Measurements from ENCODE around the gene PTPRD. TPM values are rescaled to one million over a fixed set of nuclear protein-coding genes. Genes with fewer than 3 reads are reported as not detected.

PTPRD gene
- total RNA-seq, 3 donors from 2014 or later = 0.26 to 0.49 (median 0.28) TPM

DNA sequence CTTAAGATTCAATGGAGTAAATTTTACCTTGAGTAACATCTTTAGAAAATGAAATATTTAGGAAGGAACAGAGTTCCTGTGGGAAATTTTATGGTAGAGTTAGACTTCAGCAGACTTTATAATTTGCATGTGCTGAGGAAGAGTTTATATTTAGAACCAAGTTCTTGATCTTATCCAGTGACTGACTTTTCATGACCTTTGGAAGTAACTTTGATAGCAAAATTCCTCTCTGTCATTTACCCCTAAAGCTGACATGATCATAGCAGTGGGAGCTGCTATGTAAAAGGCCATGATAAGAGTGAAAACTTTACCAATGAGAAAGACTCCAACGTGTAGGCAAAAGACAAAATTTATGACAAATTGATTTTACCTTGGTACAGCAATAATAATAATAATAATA lies 1741.4 kb downstream of the PTPRD start:
- no peak overlapping the region for H3K4me3 Mint-ChIP-seq

DNA sequence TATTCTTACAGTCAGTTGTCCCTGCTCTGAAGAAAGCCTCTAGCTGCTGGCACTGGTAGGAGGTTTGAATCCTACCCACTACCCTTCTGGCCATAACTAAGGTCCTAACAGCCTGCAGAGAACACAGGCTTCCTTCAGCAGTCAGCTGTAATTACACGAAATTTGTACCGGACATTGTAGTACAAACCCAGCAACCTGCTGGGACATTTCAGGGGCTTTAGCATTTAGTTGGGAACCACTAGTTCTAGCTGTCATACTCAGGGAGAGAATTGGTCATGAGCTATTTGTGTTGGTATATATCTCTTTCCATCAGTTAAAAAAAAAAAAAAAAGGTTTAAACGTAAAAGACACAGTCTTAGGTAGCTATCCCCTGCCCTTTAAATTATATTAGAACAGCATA lies 1743.0 kb downstream of the PTPRD start:
- no peaks in the 10 kb centered on the region for H3K4me1 Mint-ChIP-seq (ENCODE audit: low read depth)
- H3K27me3 Mint-ChIP-seq (ENCODE audit: low read depth) = no peaks in the 10 kb centered on the region
- no peak overlapping the region for H3K4me3 Mint-ChIP-seq
- no peaks in the 10 kb centered on the region for H3K9me3 Mint-ChIP-seq
- DNase-seq = no peak
- ATAC-seq = no peak
- H3K36me3 Mint-ChIP-seq (ENCODE audit: insufficient read depth) = no peaks in the 10 kb centered on the region

More for the DNA sequence above, 1741.4 kb downstream of the PTPRD start:
- Mint-ChIP-seq H3K27me3 (ENCODE audit: low read depth) (no peaks in the 10 kb centered on the region), H3K4me1 (ENCODE audit: low read depth) (no peaks in the 10 kb centered on the region), H3K9me3 (no peaks in the 10 kb centered on the region), H3K36me3 (ENCODE audit: insufficient read depth) (no peaks in the 10 kb centered on the region)
- ATAC-seq (no peak), DNase-seq (no peak)

DNA sequence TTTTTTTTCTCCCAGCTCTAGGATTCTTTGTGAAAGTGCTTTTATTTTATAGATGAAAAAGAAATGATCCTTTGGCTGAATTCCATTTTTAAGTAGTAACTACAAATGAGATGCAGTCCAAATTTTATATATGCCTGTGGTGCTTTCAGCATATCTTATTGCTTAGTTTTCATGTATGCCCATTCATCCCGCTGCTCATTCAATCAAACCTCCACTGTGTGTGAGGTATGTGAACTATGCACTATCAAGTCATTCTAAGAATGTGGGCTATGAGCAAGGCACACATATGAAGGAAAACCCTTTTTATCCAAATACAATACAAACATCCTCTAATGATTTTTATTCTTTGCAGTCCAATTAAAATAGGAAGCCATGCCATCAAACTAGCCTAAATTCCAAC lies 1744.2 kb downstream of the PTPRD start:
- no peaks in the 10 kb centered on the region for H3K36me3 Mint-ChIP-seq (ENCODE audit: insufficient read depth)
- ATAC-seq = no peak
- no peak overlapping the region for H3K4me3 Mint-ChIP-seq
- DNase-seq = no peak
- no peaks in the 10 kb centered on the region for H3K9me3 Mint-ChIP-seq
- H3K27me3 Mint-ChIP-seq (ENCODE audit: low read depth) = no peaks in the 10 kb centered on the region
- H3K4me1 Mint-ChIP-seq (ENCODE audit: low read depth) = no peaks in the 10 kb centered on the region

DNA sequence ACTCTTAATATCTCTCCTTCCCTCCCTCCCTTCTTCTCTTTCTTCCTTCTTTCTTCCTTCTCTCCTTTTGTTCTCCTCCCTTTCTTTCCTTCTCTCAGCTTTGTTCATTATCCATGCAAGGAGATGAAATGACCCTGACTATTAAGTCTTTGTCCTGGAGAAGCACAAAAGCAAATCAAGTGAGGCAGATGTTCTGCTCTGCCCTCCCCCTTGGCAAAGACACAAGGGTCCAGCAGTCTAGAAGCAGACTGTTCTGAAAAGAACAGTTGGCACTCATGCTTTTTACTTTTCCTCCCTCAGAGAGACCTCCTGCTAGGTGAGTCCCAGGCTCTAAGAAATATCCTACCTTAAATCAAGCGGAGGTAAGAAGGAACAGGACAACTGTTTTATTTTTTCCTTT lies 1745.7 kb downstream of the PTPRD start:
- Mint-ChIP-seq H3K4me1 (ENCODE audit: low read depth) (no peaks in the 10 kb centered on the region), H3K36me3 (ENCODE audit: insufficient read depth) (no peaks in the 10 kb centered on the region), H3K9me3 (no peaks in the 10 kb centered on the region), H3K27me3 (ENCODE audit: low read depth) (no peaks in the 10 kb centered on the region), H3K4me3 (no peak overlapping the region)
- DNase-seq (no peak), ATAC-seq (no peak)

DNA sequence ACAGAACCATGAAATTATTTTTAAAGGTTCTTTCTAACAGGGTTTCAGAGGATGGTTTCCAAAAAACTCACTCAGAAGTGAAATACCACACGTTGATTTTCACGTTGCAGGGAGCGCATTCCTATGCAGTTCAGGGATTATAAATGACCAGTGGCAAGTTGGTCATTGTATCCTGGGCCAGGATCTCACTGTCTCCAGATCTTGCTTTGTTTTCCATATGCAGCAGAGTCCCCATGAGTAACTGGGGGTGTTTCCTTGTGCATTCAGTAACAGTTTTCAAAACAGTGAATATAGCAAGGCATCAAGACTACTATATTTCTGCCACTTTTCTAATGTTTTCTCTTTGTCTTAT lies 1748.3 kb downstream of the PTPRD start:
- H3K4me3 Mint-ChIP-seq = no peak overlapping the region
- H3K9me3 Mint-ChIP-seq = no peaks in the 10 kb centered on the region
- peaks cover 4% of the 10 kb centered on the region for H3K27me3 Mint-ChIP-seq (ENCODE audit: low read depth)
- DNase-seq (no peak), ATAC-seq (no peak)
- H3K4me1 Mint-ChIP-seq (ENCODE audit: low read depth) = no peaks in the 10 kb centered on the region
- no peaks in the 10 kb centered on the region for H3K36me3 Mint-ChIP-seq (ENCODE audit: insufficient read depth)

DNA sequence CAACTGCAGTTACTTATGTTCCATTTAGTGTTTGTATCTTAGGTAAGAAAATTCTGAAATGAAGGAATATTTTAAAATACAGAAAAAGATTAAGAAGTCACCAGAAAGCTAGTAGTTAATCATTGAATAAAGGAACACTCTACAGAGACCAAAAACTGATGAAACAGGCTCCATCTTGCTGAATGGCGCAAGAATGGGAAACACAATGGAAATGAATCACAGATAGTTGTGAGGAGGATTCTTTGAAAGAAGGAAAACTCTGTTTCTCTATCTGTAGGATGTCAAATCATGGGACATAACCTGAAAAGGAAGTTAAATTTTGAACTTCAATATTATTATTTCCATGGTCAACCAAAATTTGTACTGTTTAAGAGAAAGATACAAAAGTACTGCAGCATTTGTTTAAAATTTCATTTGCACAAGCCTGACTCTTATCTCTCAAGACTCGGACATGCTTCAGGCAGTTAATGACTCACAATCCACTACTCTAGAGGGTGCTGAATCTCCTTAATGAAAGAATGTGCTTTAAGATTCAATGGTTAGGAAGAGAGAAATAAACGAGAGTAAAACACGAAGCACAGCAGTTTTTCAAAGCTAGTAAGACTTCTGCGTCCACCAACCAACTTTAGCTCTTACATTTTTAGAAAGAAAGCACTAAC lies 1748.8 kb downstream of the PTPRD start:
- ATAC-seq (no peak), DNase-seq (no peak)
- peaks cover 8% of the 10 kb centered on the region for H3K27me3 Mint-ChIP-seq (ENCODE audit: low read depth)
- no peaks in the 10 kb centered on the region for H3K9me3 Mint-ChIP-seq
- H3K36me3 Mint-ChIP-seq (ENCODE audit: insufficient read depth) = no peaks in the 10 kb centered on the region
- no peak overlapping the region for H3K4me3 Mint-ChIP-seq
- no peaks in the 10 kb centered on the region for H3K4me1 Mint-ChIP-seq (ENCODE audit: low read depth)

DNA sequence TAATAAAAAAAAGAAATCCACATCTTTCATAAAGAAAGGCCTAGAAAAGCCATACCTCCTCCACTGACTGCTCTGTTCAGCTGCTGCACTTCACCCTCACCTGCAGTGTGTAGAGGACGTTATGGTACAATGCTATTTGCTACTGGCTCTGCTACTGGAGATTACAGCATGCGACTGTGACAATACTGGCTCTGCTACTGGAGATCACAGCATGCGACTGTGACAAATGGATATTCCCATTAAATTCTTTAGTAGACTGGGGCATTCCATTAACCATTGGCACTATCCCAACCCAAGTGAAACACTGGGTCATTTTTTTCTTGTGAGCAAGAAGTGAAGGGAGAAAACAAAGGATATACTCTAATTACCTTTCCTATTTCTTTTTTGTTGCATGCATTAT lies 1749.7 kb downstream of the PTPRD start:
- no peak overlapping the region for H3K4me3 Mint-ChIP-seq
- H3K36me3 Mint-ChIP-seq (ENCODE audit: insufficient read depth) = no peaks in the 10 kb centered on the region
- ATAC-seq (no peak), DNase-seq (no peak)
- H3K27me3 Mint-ChIP-seq (ENCODE audit: low read depth) = peaks cover 16% of the 10 kb centered on the region
- no peaks in the 10 kb centered on the region for H3K9me3 Mint-ChIP-seq
- H3K4me1 Mint-ChIP-seq (ENCODE audit: low read depth) = no peaks in the 10 kb centered on the region

DNA sequence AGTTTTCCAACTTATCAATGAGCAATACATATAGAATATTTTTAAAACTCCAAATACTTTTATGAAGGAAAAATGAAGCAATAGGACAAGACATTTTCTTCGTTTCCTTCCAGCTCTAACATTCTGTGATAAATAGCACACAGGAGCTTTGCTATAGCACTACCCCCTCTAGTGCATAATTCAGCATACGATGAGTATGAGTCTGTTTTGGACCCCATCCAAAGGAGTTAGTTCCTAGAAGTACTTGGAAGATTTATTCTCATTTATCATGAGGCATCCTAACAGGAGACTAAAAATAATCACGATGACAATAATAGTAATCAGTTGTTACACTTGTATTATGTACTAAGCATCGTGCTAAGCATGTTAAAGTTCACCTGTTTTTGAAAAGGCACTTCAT lies 1751.9 kb downstream of the PTPRD start:
- Mint-ChIP-seq H3K36me3 (ENCODE audit: insufficient read depth) (no peaks in the 10 kb centered on the region), H3K4me3 (no peak overlapping the region), H3K4me1 (ENCODE audit: low read depth) (peaks cover 2% of the 10 kb centered on the region), H3K9me3 (no peaks in the 10 kb centered on the region), H3K27me3 (ENCODE audit: low read depth) (peaks cover 25% of the 10 kb centered on the region)
- ATAC-seq = no peak
- DNase-seq = no peak

DNA sequence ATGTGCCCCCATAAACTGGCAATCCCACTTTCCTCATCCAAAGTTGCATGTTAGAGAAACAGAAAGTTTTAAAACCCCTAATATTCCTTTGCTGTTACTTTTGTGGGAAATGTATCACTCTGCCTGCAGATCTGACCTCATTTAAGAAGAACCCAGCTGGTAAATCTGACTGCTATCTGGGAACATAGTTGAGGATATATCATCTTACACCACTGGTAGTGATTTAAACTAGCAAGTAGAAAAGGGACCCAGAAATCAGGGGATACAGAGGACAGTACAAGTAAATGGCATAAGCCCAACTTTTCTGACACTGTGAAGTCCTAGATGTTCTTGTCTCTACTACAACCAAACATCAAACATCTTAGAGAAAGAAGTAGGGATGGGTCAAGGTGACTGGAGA lies 1752.7 kb downstream of the PTPRD start:
- Mint-ChIP-seq H3K27me3 (ENCODE audit: low read depth) (peaks cover 29% of the 10 kb centered on the region), H3K4me3 (no peak overlapping the region), H3K4me1 (ENCODE audit: low read depth) (peaks cover 2% of the 10 kb centered on the region), H3K36me3 (ENCODE audit: insufficient read depth) (no peaks in the 10 kb centered on the region), H3K9me3 (no peaks in the 10 kb centered on the region)
- ATAC-seq (no peak), DNase-seq (no peak)

DNA sequence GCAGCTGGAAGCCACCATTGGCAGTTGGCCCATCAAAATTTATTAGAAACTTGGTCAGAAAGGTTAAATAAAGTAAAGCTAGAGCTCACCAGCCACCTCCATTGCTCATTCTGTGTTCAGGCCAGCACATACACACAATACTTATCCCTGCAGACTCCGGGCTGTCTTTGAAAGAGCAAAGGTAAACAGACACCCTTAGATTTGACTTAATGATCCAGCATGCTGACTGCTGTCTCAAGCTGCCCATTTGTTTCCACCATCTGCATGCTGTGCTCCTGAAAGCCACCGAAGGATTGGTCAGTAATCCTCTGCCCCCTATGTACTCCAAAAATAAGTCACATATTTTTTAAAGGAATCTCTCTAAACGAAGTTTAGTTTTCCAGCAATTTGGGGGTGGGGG lies 1753.4 kb downstream of the PTPRD start:
- no peak for DNase-seq
- Mint-ChIP-seq H3K27me3 (ENCODE audit: low read depth) (peaks cover 35% of the 10 kb centered on the region), H3K4me1 (ENCODE audit: low read depth) (peaks cover 2% of the 10 kb centered on the region), H3K9me3 (no peaks in the 10 kb centered on the region), H3K4me3 (no peak overlapping the region), H3K36me3 (ENCODE audit: insufficient read depth) (no peaks in the 10 kb centered on the region)
- no peak for ATAC-seq

DNA sequence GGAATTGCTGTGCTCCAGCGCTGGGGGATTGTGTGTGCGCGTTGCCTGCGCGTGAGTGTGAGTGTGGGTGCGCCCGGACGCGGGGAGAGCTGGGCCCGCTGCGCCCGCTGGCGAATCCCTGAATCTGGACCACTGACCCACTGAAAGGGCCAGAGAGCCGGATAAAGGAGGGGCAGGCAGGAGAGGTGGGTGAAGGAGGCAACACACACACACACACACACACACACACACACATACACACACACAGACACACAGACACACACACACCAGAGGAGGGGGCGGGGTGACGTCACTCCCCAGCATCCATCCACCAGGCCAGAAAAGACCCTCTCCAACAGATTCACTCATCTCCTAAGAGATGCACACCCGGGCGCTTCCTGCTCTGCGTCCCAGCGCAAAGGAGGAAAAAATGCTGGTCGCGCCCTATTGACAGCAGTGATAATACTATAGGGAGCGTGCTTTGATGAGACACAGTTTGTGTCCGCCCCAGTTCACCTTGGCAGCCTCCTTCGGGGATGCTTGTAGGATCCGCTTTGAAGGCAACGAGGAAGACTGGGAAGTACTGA lies 1754.1 kb downstream of the PTPRD start:
- Mint-ChIP-seq H3K27me3 (ENCODE audit: low read depth) (peaks cover 40% of the 10 kb centered on the region), H3K4me1 (ENCODE audit: low read depth) (peaks cover 2% of the 10 kb centered on the region), H3K9me3 (no peaks in the 10 kb centered on the region), H3K36me3 (ENCODE audit: insufficient read depth) (no peaks in the 10 kb centered on the region), H3K4me3 (peak overlapping the region; percentile 39)
- ATAC-seq = no peak
- DNase-seq = no peak

DNA sequence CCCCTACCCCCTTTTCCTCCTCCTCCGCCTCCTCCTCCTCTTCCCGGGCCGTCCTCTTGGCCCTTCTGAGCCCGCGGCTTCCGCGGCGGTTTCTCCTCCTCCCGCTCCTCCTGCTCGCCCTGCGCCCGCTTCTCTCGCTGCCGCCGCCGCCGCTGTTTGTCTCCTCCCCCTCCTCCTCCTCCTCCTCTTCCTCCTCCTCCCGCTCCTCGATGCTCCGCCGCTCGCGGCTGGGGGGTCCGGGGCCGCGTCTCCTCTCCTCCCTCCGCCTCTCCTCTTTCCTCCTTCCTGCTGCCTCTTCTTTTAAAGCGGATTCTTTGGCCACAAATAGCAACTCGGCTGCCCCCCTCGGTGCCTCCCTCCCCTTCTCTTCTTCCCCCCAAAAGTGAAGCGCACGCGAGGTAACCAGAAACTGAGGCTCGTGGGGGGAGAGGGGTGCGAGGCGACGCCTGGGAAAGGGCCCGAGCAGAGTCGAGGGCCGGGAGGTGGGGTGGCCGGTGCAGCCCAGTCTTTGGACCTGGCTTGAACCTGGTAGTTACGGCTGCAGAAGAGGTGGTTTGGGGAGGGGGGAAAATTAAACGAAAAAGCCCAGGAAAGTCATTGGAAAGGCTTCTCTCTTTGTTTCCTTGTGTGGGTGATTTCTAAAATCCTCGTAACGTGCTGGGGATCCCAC lies 1754.7 kb downstream of the PTPRD start:
- Mint-ChIP-seq H3K4me1 (ENCODE audit: low read depth) (peaks cover 2% of the 10 kb centered on the region), H3K9me3 (no peaks in the 10 kb centered on the region), H3K4me3 (no peak overlapping the region), H3K36me3 (ENCODE audit: insufficient read depth) (no peaks in the 10 kb centered on the region), H3K27me3 (ENCODE audit: low read depth) (peaks cover 40% of the 10 kb centered on the region)
- peak; percentile 28 to 35 for ATAC-seq
- no peak for DNase-seq

DNA sequence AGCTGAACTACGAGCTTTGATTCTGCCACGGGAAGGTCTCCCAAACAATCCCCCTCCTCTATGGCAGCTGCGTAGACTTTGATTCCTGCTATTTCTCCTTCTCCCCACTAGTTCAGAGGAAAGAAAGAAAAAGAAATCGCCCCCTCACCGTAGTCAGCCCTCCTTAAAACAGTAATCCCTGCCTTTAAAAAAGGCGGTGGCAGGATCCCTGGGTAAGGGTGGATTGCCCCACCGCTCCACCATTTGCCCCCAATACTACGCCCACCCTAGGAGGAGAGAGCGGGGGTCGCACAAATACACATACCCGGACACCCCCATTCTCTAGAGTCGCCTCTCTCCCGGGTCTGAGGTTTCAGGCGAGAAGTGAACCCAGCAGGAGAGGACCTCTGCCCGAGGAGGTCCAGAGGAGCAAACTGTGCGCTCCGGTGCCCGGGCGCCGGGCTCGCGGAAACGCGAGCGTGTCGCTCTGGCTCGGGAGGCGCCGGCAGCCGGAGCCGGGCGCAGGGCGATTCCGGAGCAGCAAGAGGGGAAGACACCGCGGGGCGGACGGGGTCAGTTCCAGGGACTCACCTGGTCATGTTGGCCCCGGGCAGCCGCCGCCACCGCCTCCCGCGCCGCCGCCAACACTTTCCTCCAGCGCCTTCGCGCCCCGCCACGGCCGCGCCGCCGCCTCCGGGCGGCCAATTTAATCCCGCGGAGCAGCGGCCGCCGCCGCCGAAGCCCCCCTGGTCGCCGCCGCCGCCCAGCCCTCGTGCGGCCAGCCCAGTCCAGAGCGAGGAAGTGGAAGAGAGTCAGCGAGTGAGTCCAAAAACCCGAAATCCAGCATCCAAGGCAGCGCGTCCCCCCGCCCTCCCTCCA lies 1755.5 kb downstream of the PTPRD start:
- Mint-ChIP-seq H3K4me3 (peak overlapping the region; percentile 42), H3K36me3 (ENCODE audit: insufficient read depth) (no peaks in the 10 kb centered on the region), H3K27me3 (ENCODE audit: low read depth) (peaks cover 40% of the 10 kb centered on the region), H3K4me1 (ENCODE audit: low read depth) (peaks cover 2% of the 10 kb centered on the region), H3K9me3 (no peaks in the 10 kb centered on the region)
- DNase-seq (no peak), ATAC-seq (peak; percentile 42 to 63)

DNA sequence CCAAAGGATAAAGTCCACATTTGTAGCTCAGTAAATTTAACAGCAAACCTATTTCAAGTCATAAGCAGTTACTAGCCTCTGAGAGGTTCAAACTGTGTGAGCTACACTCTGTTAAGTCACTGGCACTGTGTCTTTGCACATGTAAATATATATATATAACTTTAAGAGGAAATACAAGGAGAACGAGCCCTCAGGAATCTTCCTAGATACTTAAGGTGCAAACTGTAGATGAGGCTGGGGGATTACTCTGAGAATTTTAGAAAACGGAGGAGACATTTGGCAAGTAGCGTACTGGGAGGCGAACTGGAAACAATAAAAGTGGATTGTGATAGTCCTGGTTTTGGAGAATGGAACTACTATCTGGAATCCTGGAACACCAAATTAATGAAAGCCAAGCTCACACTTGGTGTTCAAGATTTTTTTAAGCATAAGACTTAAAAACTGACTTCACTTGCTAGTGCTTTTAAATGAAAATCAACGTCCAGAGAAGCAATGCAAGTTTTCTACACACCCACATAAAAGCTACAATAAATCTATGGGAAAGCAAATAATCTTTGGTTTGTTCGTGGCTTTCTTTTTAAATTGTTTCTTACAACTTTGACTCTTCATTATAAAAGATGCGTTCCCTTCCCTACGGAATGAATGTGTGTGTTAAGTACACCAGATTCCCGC lies 1756.3 kb downstream of the PTPRD start:
- H3K27me3 Mint-ChIP-seq (ENCODE audit: low read depth) = peaks cover 41% of the 10 kb centered on the region
- DNase-seq = no peak
- no peak for ATAC-seq
- no peaks in the 10 kb centered on the region for H3K36me3 Mint-ChIP-seq (ENCODE audit: insufficient read depth)
- peak overlapping the region; percentile 42 for H3K4me3 Mint-ChIP-seq
- peaks cover 2% of the 10 kb centered on the region for H3K4me1 Mint-ChIP-seq (ENCODE audit: low read depth)
- H3K9me3 Mint-ChIP-seq = no peaks in the 10 kb centered on the region

Measured in activated T-cell treated with anti-CD3 and anti-CD28 coated beads, Interleukin-2, amount 50 U/mL, for 4 hours (primary cell).